ENCODE results near the gene E2F4. TPM values are rescaled to one million over a fixed set of nuclear protein-coding genes. Genes with fewer than 3 reads are reported as not detected.

E2F4 gene
- total and polyA plus RNA-seq, 2 of the 13 experiments (the other 11 are each of a cell fraction or from before 2014, with no cell fraction given) = 84.8 to 91.2 TPM

- peak; percentile 43; the same call in 1 of the 2 replicates for TF ChIP-seq ZNF142 (CRISPR knock-in tag; IDR thresholded peaks at IDR 0.05)
- TF ChIP-seq GATA4 (IDR thresholded peaks at IDR 0.05; ENCODE audit: borderline replicate concordance, low read depth) = 0 out of 2 replicates have a peak, but pooled peaks have one; percentile 15
- 0 out of 2 replicates have a peak, but pooled peaks have one; percentile 25 for TF ChIP-seq ZNF350 (CRISPR knock-in tag; IDR thresholded peaks at IDR 0.05; ENCODE audit: borderline replicate concordance, low read depth)
- no peak for TF ChIP-seq NR2F2 (IDR thresholded peaks at IDR 0.05; ENCODE audit: borderline replicate concordance, low read depth)
- no peak for TF ChIP-seq HOXA5 (CRISPR knock-in tag; IDR thresholded peaks at IDR 0.05)
- TF ChIP-seq NR2F1 (CRISPR knock-in tag; IDR thresholded peaks at IDR 0.05) = no peak
- TF ChIP-seq GPBP1L1 (CRISPR knock-in tag; IDR thresholded peaks at IDR 0.05) = no peak
- TF ChIP-seq ZNF326 (CRISPR knock-in tag; IDR thresholded peaks at IDR 0.05; ENCODE audit: borderline replicate concordance) = no peak; the same call in 1 of the 2 replicates
- TF ChIP-seq FUBP1 (CRISPR knock-in tag; IDR thresholded peaks at IDR 0.05; ENCODE audit: borderline replicate concordance) = 0 out of 2 replicates have a peak, but pooled peaks have one; percentile 52
- TF ChIP-seq CENPBD1 (CRISPR knock-in tag; IDR thresholded peaks at IDR 0.05; ENCODE audit: borderline replicate concordance, low read depth) = no peak
- no peak for TF ChIP-seq PAX8 (CRISPR knock-in tag; IDR thresholded peaks at IDR 0.05; ENCODE audit: borderline replicate concordance)
- no peak for TF ChIP-seq ASH2L (IDR thresholded peaks at IDR 0.05; ENCODE audit: insufficient read length, low read depth, low read length)
- no peak for TF ChIP-seq DNMT3B (CRISPR knock-in tag; conservative IDR thresholded peaks at IDR 0.05)
- no peak for TF ChIP-seq ZNF235 (CRISPR knock-in tag; IDR thresholded peaks at IDR 0.05; ENCODE audit: borderline replicate concordance)
- TF ChIP-seq ZNF414 (CRISPR knock-in tag; IDR thresholded peaks at IDR 0.05) = peak; percentile 61; the same call in 1 of the 2 replicates
- TF ChIP-seq TBX3 (IDR thresholded peaks at IDR 0.05; ENCODE audit: borderline replicate concordance) = 0 out of 2 replicates have a peak, but pooled peaks have one; percentile 29
These were observed 13.9 kb upstream of the E2F4 start (continued) for GRCh38 chr16:67177743-67178699.
